Measurements from ENCODE around the gene CLNK.

DNA sequence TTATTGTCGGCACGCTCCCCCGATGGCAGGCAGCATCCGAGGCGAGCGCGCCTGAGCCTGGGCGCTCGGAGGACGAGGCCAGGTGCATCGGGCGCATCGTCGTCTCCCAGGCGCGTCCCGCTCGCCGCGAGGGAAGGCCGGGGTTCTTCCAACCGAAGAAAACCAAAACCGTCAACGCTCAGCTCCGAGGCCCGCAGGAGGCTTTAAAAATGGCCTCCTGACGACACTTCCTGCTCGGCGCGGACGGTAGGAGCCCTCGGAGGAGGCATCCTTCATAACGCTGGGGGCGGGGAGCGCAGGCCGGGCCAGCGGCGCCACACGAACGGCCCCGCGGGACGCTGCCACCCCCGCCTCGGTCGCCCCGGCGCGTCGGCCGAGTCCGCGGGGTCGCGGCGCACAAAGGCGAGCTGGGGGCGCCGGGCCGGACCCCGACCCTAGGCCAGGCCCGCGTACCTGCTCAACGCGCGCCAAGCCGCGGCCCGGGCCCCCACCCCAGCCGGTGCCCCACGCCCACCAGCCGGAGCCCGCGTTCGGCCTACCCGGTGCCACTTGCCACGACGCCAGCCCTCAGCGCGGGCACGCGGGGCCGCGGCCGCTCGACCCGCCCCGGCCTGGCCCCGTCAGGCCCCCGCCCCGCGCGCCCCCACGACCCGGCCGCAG, 227.8 kb downstream of the CLNK start:
- no peak for TF ChIP-seq POLR2A (IDR thresholded peaks at IDR 0.05; ENCODE audit: borderline replicate concordance, extremely low read depth, insufficient read depth, insufficient read length)
- TF ChIP-seq EZH2 (IDR thresholded peaks at IDR 0.05): no peak
- no peak for TF ChIP-seq JUND (IDR thresholded peaks at IDR 0.05)
- TF ChIP-seq, protein P1, sequence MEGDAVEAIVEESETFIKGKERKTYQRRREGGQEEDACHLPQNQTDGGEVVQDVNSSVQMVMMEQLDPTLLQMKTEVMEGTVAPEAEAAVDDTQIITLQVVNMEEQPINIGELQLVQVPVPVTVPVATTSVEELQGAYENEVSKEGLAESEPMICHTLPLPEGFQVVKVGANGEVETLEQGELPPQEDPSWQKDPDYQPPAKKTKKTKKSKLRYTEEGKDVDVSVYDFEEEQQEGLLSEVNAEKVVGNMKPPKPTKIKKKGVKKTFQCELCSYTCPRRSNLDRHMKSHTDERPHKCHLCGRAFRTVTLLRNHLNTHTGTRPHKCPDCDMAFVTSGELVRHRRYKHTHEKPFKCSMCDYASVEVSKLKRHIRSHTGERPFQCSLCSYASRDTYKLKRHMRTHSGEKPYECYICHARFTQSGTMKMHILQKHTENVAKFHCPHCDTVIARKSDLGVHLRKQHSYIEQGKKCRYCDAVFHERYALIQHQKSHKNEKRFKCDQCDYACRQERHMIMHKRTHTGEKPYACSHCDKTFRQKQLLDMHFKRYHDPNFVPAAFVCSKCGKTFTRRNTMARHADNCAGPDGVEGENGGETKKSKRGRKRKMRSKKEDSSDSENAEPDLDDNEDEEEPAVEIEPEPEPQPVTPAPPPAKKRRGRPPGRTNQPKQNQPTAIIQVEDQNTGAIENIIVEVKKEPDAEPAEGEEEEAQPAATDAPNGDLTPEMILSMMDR (IDR thresholded peaks at IDR 0.05 in 2 of 3, conservative IDR thresholded peaks at IDR 0.05 in 1 of 3; ENCODE audit: borderline replicate concordance in 1 of 3, insufficient read depth in 1 of 3, low read depth in 2 of 3, low read length in 2 of 3): no peak
- no peak for TF ChIP-seq SRF (IDR thresholded peaks at IDR 0.05; ENCODE audit: low read depth)
- TF ChIP-seq POLR2AphosphoS5 (IDR thresholded peaks at IDR 0.05; ENCODE audit: low read depth, low read length): no peak
- no peak for TF ChIP-seq FOSL1 (IDR thresholded peaks at IDR 0.05; ENCODE audit: low read depth)
- TF ChIP-seq ZNF274 (IDR thresholded peaks at IDR 0.05; ENCODE audit: low read depth, low read length): no peak

All from HCT116 (cell line).